Transverse colon (tissue), 4 donors: ENCODE measurements around the gene CYTH3. TPM values are rescaled to one million over a fixed set of nuclear protein-coding genes. Genes with fewer than 3 reads are reported as not detected.

Experiments
- DNase-seq: peaks from one replicate; pipeline ENCODE4 v3.0.0-alpha.2; 2019
- H3K27ac ChIP-seq, 4 donors: fragments of 200-600 bp; sonication (generic); 2 replicates each; pipeline ENCODE4 v1.5.1; 2016 to 2018; ENCODE audit warnings: inconsistent platforms in 4 of 4
- H3K27me3 ChIP-seq: fragments of 200-600 bp; sonication (generic); 2 replicates; pipeline ENCODE4 v1.5.1; 2017; ENCODE audit warnings: inconsistent platforms
- H3K36me3 ChIP-seq, 4 donors: fragments of 200-600 bp; sonication (generic); 2 replicates each; pipeline ENCODE4 v1.5.1; 2017 to 2019; ENCODE audit warnings: inconsistent platforms in 4 of 4
- H3K4me1 ChIP-seq, 4 donors: fragments of 200-600 bp; sonication (generic); 2 replicates each; pipeline ENCODE4 v1.5.1; 2017 to 2020; ENCODE audit warnings: inconsistent platforms in 4 of 4
- H3K4me3 ChIP-seq, 4 donors: fragments of 200-600 bp; sonication (generic); 1 replicate in 1 of 4; 2 replicates in 3 of 4; pipeline versions ENCODE4 v1.5.1 to v1.6.1; 2017 to 2019; ENCODE audit warnings: inconsistent platforms in 4 of 4
- H3K9me3 ChIP-seq, 2 donors: fragments of 200-600 bp; sonication (generic); 2 replicates each; pipeline ENCODE4 v1.5.1; 2017 to 2019; ENCODE audit warnings: inconsistent platforms in 2 of 2
- EP300 ChIP-seq: sonication (generic); formaldehyde crosslinking; IDR thresholded peaks from one replicate; pipeline ENCODE4 v1.6.1; 2017; ENCODE audit warnings: antibody characterized with exemption, low read depth
- POLR2A ChIP-seq: fragments of 450-650 bp; IDR thresholded peaks from one replicate; pipeline ENCODE4 v1.6.1; 2016; ENCODE audit warnings: antibody characterized with exemption, mild to moderate bottlenecking, moderate library complexity
- POLR2AphosphoS5 ChIP-seq, 3 donors: sonication (generic); formaldehyde crosslinking; IDR thresholded peaks; one replicate each; pipeline ENCODE4 v1.6.1; 2016; ENCODE audit warnings: antibody characterized with exemption in 3 of 3
- WGBS, 2 donors: methylation state at CpG; one replicate each; pipeline ENCODE4 v1.1.5; 2018; ENCODE audit warnings: low coverage in 1 of 2; 5-methylcytosine and 5-hydroxymethylcytosine counted together
- in situ Hi-C, 4 donors: fragments of 200-750 bp; cut with MboI; loops; one replicate each; pipeline versions ENCODE4 v1.15.0 to v1.15.1; 2017; ENCODE audit warnings: low sequenced_read_pairs in 3 of 4, low pct_ligation_motif_present in 1 of 4, low pct_unique_long_range_greater_than_20kb in 1 of 4
- intact Hi-C: fragments of 100-400 bp; cut with DNase I; formaldehyde crosslinking; loops from one replicate; pipeline ENCODE4 v1.15.1; 2023; ENCODE audit warnings: low total_unique reads
- total RNA-seq, 4 donors: library from RNA; depleted of rRNA; stranded (reverse); fragments of >200 nt; gene quantifications; one replicate each; pipeline ENCODE4 v1.1.0, GENCODE V29; 2016
- TF ChIP-seq, protein P1 (sequence below), 5 experiments: fragments of 200-600 bp in 3 of 5; fragments of 450-650 bp in 2 of 5; sonication (generic) in 3 of 5; IDR thresholded peaks; 1 replicate in 2 of 5; 2 replicates in 3 of 5; pipeline ENCODE4 v1.5.1; 2016 to 2017; ENCODE audit warnings: antibody characterized with exemption in 5 of 5, inconsistent platforms in 3 of 5, mild to moderate bottlenecking in 2 of 5, moderate library complexity in 1 of 5

The CYTH3 gene
- total RNA-seq, 4 donors from 2014 or later, result 15.0 to 25.4 (median 19.4) TPM

GRCh38 chr7:6148724-6149360 is 123.6 kb downstream of the CYTH3 start:
- Histone ChIP-seq H3K9me3 (no peaks in the 10 kb centered on the region), H3K4me3 (no peak overlapping the region), H3K27ac (peak overlapping the region in 3 of 4 donors; percentile 24 to 70 (median 52)), H3K36me3 (peaks cover 0 to 59% (median 28%) of the 10 kb centered on the region in 4 donors), H3K4me1 (no peaks in the 10 kb centered on the region), H3K27me3 (no peaks in the 10 kb centered on the region)
- in situ Hi-C loops, result no loop called here
- intact Hi-C loops, result no loop called here
- 80% methylated on average over 1 to 20 of the region's 20 CpGs for WGBS, 2 donors
- peak; percentile 25 for DNase-seq
- TF ChIP-seq, protein P1, sequence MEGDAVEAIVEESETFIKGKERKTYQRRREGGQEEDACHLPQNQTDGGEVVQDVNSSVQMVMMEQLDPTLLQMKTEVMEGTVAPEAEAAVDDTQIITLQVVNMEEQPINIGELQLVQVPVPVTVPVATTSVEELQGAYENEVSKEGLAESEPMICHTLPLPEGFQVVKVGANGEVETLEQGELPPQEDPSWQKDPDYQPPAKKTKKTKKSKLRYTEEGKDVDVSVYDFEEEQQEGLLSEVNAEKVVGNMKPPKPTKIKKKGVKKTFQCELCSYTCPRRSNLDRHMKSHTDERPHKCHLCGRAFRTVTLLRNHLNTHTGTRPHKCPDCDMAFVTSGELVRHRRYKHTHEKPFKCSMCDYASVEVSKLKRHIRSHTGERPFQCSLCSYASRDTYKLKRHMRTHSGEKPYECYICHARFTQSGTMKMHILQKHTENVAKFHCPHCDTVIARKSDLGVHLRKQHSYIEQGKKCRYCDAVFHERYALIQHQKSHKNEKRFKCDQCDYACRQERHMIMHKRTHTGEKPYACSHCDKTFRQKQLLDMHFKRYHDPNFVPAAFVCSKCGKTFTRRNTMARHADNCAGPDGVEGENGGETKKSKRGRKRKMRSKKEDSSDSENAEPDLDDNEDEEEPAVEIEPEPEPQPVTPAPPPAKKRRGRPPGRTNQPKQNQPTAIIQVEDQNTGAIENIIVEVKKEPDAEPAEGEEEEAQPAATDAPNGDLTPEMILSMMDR (IDR thresholded peaks at IDR 0.05), result no peak
- TF ChIP-seq EP300 (no peak), POLR2AphosphoS5 (IDR thresholded peaks at IDR 0.05) (peak in 2 of 3 donors; percentile 44 to 57), POLR2A (no peak)

- H3K36me3 ChIP-seq, result peaks cover 0 to 51% (median 26%) of the 10 kb centered on the region in 4 donors
- no peaks in the 10 kb centered on the region for H3K9me3 ChIP-seq
- peak overlapping the region in 1 of 4 donors; percentile 70 for H3K27ac ChIP-seq
- no peak overlapping the region for H3K4me3 ChIP-seq
- in situ Hi-C loops (no loop called here), intact Hi-C loops (no loop called here)
- TF ChIP-seq POLR2AphosphoS5 (IDR thresholded peaks at IDR 0.05) (no peak), EP300 (no peak), POLR2A (no peak)
- TF ChIP-seq, protein P1 (IDR thresholded peaks at IDR 0.05), result no peak
- no peaks in the 10 kb centered on the region for H3K4me1 ChIP-seq
- 93 to 97% methylated on average over 6 to 8 of the region's 8 CpGs for WGBS, 2 donors
- H3K27me3 ChIP-seq, result no peaks in the 10 kb centered on the region
- DNase-seq, result no peak
Observed at GRCh38 chr7:6147627-6148026, 124.8 kb downstream of the CYTH3 start.

DNA sequence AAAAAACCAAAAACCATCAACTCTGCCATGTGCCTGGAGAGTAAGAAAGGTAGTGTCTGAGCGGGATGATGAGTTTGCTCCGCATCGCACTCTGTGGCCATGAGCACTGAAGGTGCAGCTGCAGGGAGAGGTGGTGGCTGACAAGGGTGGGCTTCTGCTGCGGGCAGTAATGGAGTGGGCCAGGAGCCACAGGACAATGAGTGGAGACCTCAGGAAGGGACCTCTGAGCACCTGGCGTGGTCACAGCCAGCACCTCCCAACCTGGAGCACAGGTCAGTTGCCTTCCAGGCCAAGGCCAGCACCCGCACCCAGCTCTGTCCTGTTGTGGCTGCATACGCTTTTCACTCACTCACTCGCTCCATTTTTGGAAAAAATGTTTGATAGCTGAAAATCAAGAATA is 125.8 kb downstream of the CYTH3 start:
- peaks cover 0 to 53% (median 24%) of the 10 kb centered on the region in 4 donors for H3K36me3 ChIP-seq
- no peak for DNase-seq
- in situ Hi-C loops, result no loop called here
- intact Hi-C loops, result no loop called here
- H3K4me1 ChIP-seq, result no peaks in the 10 kb centered on the region
- H3K4me3 ChIP-seq, result no peak overlapping the region
- H3K27me3 ChIP-seq, result no peaks in the 10 kb centered on the region
- H3K27ac ChIP-seq, result no peak overlapping the region
- 95 to 99% methylated on average over 4 to 8 of the region's 8 CpGs for WGBS, 2 donors
- TF ChIP-seq EP300, result no peak
- no peak for TF ChIP-seq POLR2AphosphoS5 (IDR thresholded peaks at IDR 0.05)
- TF ChIP-seq, protein P1 (IDR thresholded peaks at IDR 0.05), result no peak
- no peak for TF ChIP-seq POLR2A
- H3K9me3 ChIP-seq, result no peaks in the 10 kb centered on the region

- Histone ChIP-seq H3K36me3 (peaks cover 0 to 59% (median 23%) of the 10 kb centered on the region in 4 donors), H3K4me1 (no peaks in the 10 kb centered on the region), H3K4me3 (no peak overlapping the region), H3K9me3 (no peaks in the 10 kb centered on the region), H3K27me3 (no peaks in the 10 kb centered on the region), H3K27ac (no peak overlapping the region)
- DNase-seq, result no peak
- 91 to 93% methylated on average over 8 of the region's 8 CpGs for WGBS, 2 donors
- TF ChIP-seq POLR2A (no peak), POLR2AphosphoS5 (IDR thresholded peaks at IDR 0.05) (no peak), EP300 (no peak)
- TF ChIP-seq, protein P1 (IDR thresholded peaks at IDR 0.05), result no peak
- in situ Hi-C loops, result no loop called here
- intact Hi-C loops, result no loop called here
Observed at GRCh38 chr7:6143997-6144396, 128.4 kb downstream of the CYTH3 start.
